DOHH2 (cell line): ENCODE results near the gene CD93.

Source experiments
- H3F3A ChIP-seq: fragments of 200-600 bp; sonication (generic), shearing (Covaris generic); 2 replicates; pipeline ENCODE4 v1.6.0; 2016; ENCODE audit warnings: antibody characterized with exemption, mild to moderate bottlenecking; ENCODE audit not compliant: control insufficient read depth, insufficient read depth
- H3K27ac ChIP-seq: fragments of 200-600 bp; sonication (generic); 2 replicates; pipeline ENCODE4 v1.5.1; 2014; ENCODE audit warnings: low read depth, mild to moderate bottlenecking, low read length, moderate library complexity
- H3K27me3 ChIP-seq: fragments of 200-600 bp; sonication (generic); 2 replicates; pipeline ENCODE4 v1.6.1; 2014; ENCODE audit warnings: mild to moderate bottlenecking, low read length, mixed read lengths; ENCODE audit not compliant: control insufficient read depth
- H3K36me3 ChIP-seq: fragments of 200-600 bp; sonication (generic); 2 replicates; pipeline ENCODE4 v1.6.1; 2014; ENCODE audit warnings: mild to moderate bottlenecking, low read length, moderate library complexity, mixed read lengths; ENCODE audit not compliant: control insufficient read depth
- H3K4me1 ChIP-seq: fragments of 200-600 bp; sonication (generic); 2 replicates; pipeline ENCODE4 v1.6.1; 2014; ENCODE audit warnings: mild to moderate bottlenecking, low read length, mixed read lengths; ENCODE audit not compliant: control insufficient read depth
- H3K4me2 ChIP-seq: fragments of 200-600 bp; sonication (generic); 2 replicates; pipeline ENCODE4 v1.6.0; 2014; ENCODE audit warnings: mild to moderate bottlenecking, low read length, moderate library complexity
- H3K4me3 ChIP-seq: fragments of 200-600 bp; sonication (generic); 2 replicates; pipeline ENCODE4 v1.5.1; 2014; ENCODE audit warnings: mild to moderate bottlenecking, low read length, mixed read lengths
- H3K79me2 ChIP-seq: fragments of 200-600 bp; sonication (generic); 2 replicates; pipeline ENCODE4 v1.6.1; 2014; ENCODE audit warnings: mild to moderate bottlenecking, low read length, mixed read lengths; ENCODE audit not compliant: control insufficient read depth
- H3K9me2 ChIP-seq: fragments of 200-600 bp; sonication (generic); replicated peaks from 2 replicates; pipeline ENCODE4 v1.6.1; 2014; ENCODE audit warnings: mild to moderate bottlenecking, low read length, mixed read lengths; ENCODE audit not compliant: control insufficient read depth
- H3K9me3 ChIP-seq: fragments of 200-600 bp; sonication (generic); 2 replicates; pipeline ENCODE4 v1.6.1; 2014; ENCODE audit warnings: antibody characterized with exemption, low read length, mixed read lengths; ENCODE audit not compliant: control insufficient read depth, insufficient read depth
- H4K20me1 ChIP-seq: fragments of 200-600 bp; sonication (generic); 2 replicates; pipeline ENCODE4 v1.6.0; 2014; ENCODE audit warnings: low read depth, mild to moderate bottlenecking, antibody characterized with exemption, low read length, moderate library complexity; ENCODE audit not compliant: control insufficient read depth, insufficient read depth
- EZH2phosphoT487 ChIP-seq: fragments of 200-600 bp; sonication (generic); IDR thresholded peaks from 2 replicates; pipeline ENCODE4 v1.6.1; 2017; ENCODE audit warnings: borderline replicate concordance, mild to moderate bottlenecking, antibody characterized with exemption, low read length, moderate library complexity, mixed read lengths
- TF ChIP-seq, protein P1 (sequence below): fragments of 200-600 bp; sonication (generic); IDR thresholded peaks from one replicate; pipeline ENCODE4 v1.5.1; 2014; ENCODE audit warnings: antibody characterized with exemption, mild to moderate bottlenecking, low read depth, low read length; ENCODE audit not compliant: poor library complexity, severe bottlenecking

CD93 gene

GRCh38 chr20:23123886-23124285 is 37.8 kb upstream of the CD93 start:
- Histone ChIP-seq H4K20me1 (no peaks in the 10 kb centered on the region), H3K79me2 (no peaks in the 10 kb centered on the region), H3K9me3 (no peaks in the 10 kb centered on the region), H3F3A (no peaks in the 10 kb centered on the region), H3K9me2 (no peaks in the 10 kb centered on the region), H3K4me3 (no peak overlapping the region), H3K4me1 (peaks cover 16% of the 10 kb centered on the region), H3K36me3 (no peaks in the 10 kb centered on the region), H3K27ac (no peak overlapping the region), H3K4me2 (no peak overlapping the region), H3K27me3 (no peaks in the 10 kb centered on the region)
- no peak for TF ChIP-seq EZH2phosphoT487
- TF ChIP-seq, protein P1, sequence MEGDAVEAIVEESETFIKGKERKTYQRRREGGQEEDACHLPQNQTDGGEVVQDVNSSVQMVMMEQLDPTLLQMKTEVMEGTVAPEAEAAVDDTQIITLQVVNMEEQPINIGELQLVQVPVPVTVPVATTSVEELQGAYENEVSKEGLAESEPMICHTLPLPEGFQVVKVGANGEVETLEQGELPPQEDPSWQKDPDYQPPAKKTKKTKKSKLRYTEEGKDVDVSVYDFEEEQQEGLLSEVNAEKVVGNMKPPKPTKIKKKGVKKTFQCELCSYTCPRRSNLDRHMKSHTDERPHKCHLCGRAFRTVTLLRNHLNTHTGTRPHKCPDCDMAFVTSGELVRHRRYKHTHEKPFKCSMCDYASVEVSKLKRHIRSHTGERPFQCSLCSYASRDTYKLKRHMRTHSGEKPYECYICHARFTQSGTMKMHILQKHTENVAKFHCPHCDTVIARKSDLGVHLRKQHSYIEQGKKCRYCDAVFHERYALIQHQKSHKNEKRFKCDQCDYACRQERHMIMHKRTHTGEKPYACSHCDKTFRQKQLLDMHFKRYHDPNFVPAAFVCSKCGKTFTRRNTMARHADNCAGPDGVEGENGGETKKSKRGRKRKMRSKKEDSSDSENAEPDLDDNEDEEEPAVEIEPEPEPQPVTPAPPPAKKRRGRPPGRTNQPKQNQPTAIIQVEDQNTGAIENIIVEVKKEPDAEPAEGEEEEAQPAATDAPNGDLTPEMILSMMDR = no peak

- Histone ChIP-seq H3K9me2 (no peaks in the 10 kb centered on the region), H3K9me3 (no peaks in the 10 kb centered on the region), H3K36me3 (no peaks in the 10 kb centered on the region), H4K20me1 (no peaks in the 10 kb centered on the region), H3K4me2 (no peak overlapping the region), H3K27me3 (no peaks in the 10 kb centered on the region), H3F3A (no peaks in the 10 kb centered on the region), H3K4me1 (peaks cover 16% of the 10 kb centered on the region), H3K4me3 (no peak overlapping the region), H3K79me2 (no peaks in the 10 kb centered on the region), H3K27ac (no peak overlapping the region)
- TF ChIP-seq, protein P1 = no peak
- TF ChIP-seq EZH2phosphoT487 = no peak
Observed at GRCh38 chr20:23122796-23123655, 36.9 kb upstream of the CD93 start.

DNA sequence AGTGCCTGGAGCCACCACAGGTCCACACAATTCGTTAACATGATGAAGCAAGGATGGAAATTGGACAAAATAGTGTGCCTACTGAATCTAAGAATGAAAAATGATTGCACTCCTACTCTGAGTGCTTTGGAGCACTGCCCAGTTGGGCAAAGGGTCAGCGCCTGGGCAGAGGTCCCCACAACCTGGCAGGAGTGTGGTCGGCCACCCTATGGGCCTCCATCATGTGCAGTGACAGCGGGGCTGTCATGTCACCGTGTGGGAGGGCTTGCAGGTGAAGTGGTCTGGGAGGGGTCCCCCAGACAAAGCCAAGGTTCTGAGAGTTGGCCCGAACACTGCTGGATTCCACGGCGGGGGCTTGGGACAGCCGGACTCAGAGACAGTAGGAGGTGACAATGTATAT is 36.2 kb upstream of the CD93 start:
- Histone ChIP-seq H4K20me1 (no peaks in the 10 kb centered on the region), H3K4me1 (peaks cover 16% of the 10 kb centered on the region), H3K4me3 (no peak overlapping the region), H3K4me2 (no peak overlapping the region), H3K9me3 (no peaks in the 10 kb centered on the region), H3K27ac (no peak overlapping the region), H3K27me3 (no peaks in the 10 kb centered on the region), H3K9me2 (no peaks in the 10 kb centered on the region), H3K36me3 (no peaks in the 10 kb centered on the region), H3K79me2 (no peaks in the 10 kb centered on the region), H3F3A (no peaks in the 10 kb centered on the region)
- no peak for TF ChIP-seq EZH2phosphoT487
- TF ChIP-seq, protein P1 = no peak
